Measurements from ENCODE around the gene PARG.
"Not testable (repeated sequence)": the region's sequence is repeated elsewhere in the genome, so short reads cannot be mapped to it uniquely, and the experiment has no call there.

The PARG gene

DNA sequence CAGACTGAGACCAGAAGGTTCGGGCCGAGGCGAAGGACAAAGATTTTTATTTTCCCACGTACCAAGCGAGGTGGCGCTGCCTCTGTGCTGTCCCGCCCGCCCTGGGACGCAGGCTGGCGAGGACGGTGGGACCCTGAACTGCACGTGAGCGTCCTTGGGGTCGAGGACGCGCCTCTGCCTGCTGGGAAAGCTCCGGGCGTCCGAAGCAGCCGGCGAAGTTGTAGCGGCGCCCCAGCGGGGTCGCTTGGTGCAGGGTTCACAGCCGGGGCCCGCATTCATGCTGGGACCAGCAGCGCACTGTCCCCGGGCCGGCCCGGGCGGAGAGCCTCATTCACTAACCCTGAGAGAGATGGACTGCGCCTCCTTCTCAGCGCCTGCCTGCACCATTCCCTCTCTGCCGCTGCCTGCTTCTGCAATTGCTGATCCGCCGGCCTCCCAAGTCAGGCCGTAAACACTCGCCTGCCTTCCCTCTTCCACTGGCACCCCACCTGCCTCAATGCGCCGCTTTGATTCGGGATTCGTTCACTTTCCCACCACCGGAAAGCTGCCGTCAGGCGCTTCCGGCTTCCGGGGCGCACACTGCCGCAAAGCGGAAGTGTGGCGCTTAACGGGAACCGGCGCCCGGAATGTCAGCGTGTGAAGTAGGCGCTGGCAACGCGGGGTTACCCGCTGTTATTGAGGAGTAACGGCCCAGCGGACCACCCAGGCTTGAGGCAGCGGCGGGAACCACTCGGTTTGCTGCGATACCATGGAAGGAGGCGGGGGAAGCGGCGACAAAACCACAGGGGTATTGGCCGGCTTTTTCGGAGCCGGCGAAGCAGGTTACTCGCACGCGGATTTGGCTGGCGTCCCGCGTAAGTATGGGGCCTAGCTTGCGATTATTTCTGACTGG lies at the start of gene PARG, which contains the start of gene TIMM23B:
Gene PARG, minus strand, starts transcription at position 581 of the 892 bp plus-strand sequence. Its CDS starts 302 bp downstream, at position 279.
Gene TIMM23B, plus strand, starts transcription at position 607 of the 892 bp plus-strand sequence. Its CDS starts 142 bp downstream, at position 749.
- peak; percentile 45 to 80 for DNase-seq

DNA sequence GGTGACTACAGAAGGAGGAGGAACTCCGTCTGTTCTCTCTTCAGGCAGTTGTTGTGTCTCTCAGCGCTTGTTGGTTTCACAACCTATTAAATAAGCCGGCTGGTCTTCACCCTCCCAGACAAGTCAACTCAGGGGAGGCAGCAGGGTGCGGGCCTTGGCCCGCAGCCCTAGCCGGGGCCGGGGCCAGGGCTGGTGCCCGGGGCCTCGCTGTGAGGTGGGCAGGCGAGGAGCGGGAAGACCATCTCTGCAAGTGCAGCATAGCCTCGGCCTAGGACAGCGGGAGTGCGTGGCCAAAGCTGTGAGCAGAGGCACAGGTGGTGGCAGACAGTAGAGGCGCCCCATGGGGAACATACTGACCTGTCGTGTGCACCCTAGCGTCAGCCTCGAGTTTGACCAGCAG lies 46.5 kb upstream of the PARG start, which contains the start of gene AGAP6:
Gene AGAP6, plus strand, starts transcription at position 31 of the 400 bp plus-strand sequence. Its CDS starts 310 bp downstream, at position 341.
- not testable (repeated sequence) for DNase-seq

DNA sequence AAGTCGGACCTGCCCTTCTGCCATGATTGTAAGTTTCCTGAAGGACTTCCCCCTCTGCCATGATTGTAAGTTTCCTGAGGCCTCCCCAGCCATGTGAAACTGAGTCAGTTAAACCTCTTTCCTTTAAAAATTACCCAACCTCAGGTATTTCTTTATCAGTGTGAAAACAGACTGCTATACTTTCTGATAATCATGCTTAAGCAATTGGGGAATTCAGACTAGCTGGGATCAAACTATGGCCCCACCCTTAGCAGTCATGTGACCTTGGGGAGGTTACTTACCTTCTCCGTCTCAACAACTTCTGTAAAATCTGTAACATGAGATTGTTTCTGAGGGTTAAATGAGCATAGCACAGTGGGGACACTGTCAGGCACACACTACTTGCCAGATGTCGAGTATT lies 45.4 kb upstream of the PARG start:
- DNase-seq: not testable (repeated sequence)

DNA sequence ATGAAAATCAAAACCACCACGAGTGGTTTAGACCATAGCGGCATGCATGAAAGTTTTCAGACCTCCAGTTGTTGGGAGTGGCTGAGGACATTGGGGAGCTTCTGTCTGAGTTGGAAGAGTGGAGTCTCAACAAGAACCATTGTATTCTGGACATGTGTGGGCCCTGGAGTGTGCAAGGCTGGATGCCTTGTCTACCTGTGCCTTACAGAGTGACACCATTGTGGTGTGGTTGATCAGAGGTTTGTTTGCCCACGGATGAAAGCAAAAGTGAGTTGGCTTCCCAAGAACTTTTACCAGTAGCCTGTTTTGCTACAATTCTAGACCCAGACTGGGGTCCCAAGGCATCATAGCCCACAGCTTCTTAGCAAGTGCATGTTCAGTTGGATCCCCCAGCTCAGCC lies 35.9 kb upstream of the PARG start:
- not testable (repeated sequence) for DNase-seq

DNA sequence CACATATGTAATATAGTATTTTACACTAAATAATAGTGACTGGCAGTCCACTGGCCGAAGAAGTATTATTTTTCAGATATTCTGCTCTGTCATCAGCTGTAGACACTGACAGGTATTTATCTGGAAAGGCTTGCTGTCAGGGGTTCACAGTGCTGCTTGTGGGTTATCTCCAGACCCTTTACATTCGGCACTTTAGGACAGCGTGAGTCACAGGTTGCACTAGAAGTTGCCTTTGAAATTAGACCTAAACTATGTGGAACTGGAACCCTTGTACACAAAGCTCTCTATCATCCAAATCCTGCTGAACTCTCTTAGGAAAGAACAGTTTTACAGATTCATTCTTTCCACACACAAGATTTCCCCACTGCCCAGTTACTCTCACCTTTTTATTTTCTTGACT lies 30.3 kb upstream of the PARG start:
- DNase-seq: not testable (repeated sequence)

DNA sequence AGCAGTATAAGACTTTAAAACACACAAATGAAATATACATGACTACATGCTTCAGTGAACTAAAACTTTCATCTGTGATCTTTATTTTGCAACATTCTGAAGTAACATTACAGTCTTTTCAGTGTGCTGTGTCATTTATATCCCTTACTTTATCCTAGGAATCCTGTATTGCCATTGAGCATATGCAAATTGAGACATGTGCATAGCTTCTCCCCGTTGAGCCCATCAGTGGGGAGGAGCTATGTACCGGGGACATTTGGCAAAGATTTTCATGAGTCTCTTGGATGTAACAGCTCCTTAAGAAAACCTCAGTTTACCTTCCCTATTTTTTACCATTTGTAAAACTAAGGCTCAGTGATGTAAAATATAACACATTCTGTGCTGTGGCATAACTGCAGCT lies 29.6 kb upstream of the PARG start:
- not testable (repeated sequence) for DNase-seq

DNA sequence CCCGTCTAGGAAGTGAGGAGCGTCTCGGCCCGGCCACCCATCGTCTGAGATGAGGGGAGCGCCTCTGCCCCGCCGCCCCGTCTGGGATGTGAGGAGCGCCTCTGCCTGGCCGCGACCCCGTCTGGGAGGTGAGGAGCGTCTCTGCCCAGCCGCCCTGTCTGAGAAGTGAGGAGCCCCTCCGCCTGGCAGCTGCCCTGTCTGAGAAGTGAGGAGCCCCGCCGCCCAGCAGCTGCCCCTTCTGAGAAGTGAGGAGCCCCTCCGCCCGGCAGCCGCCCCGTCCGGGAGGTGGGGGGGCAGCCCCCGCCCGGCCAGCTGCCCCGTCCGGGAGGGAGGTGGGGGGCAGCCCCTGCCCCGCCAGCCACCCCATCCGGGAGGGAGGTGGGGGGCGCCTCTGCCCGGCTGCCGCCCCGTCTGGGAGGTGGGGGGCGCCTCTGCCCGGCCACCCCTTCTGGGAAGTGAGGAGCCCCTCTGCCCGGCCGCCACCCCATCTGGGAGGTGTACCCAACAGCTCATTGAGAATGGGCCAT lies 28.6 kb upstream of the PARG start:
- DNase-seq: not testable (repeated sequence)

DNA sequence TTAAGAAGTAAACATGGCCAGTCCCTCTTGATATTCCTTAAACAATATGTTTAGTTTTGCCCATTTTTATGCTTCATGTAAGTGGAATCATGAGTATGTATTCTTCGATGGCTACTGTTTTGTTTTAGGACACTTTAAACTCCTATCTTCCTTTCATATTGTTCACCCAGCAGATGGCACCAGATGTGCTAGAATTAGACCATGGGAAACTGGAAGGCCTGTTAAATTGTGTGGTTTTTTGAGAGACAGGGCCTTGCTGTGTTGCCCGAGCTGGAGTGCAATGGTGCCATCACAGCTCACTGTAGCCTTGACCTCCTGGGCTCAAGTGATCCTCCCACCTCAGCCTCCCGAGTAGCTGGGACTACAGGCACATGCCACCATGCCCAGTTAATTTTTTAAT lies 11.3 kb upstream of the PARG start:
- DNase-seq: peak in 1 of 2 experiments; percentile 8

DNA sequence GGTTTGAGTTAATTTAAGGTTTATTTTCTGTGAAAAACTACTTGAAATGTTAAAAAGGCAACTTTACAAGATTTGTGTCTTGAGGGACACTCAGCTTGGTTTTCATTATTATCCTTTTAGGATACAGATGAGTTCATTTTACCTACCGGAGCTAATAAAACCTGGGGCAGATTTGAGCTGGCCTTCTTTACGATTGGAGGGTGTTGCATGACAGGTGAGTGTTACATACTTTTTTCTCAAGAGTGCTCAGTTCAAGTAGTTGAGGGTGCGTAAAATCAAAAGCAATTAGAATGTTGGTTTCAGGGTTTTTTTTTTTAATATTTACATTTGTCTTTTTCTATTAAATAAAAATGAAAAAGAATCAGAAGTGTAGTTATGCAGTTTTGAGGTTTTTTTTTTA lies 10.2 kb upstream of the PARG start:
- DNase-seq: not testable (repeated sequence)

DNA sequence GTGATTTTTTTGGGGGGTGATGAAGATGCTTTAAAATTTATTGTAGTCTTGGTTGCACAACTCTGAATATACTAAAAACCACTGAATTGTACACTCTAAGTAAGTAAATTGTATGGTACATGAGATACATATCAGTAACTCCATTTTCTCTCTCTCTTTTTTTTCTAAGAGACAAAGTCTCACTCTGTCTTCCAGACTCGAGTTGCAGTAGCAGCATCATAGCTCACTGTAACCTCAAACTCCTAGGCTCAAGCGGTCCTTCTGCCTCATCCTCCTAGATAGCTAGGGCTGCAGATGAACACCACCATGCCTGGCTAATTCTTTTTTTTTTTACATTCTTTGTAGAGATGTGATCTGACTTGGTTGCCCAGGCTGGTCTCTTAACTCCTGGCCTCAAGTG lies 6.9 kb upstream of the PARG start:
- not testable (repeated sequence) for DNase-seq

DNA sequence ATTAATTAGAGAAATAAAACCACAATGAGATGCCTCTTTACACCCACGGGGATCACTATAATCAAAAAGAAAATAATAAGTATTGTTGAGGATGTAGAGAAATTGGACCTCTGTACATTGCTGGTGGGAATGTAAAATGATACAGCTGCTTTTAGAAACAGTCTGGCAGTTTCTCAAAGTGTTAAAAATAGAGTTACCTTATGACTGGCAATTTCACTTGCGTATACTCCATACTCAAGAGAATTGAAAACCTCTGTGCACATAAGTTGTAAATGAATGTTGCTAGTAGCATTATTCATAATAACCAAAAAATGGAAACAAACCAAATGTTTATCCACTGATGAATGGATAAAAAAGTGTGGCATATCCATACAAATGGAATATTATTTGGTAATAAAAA lies 6.3 kb upstream of the PARG start:
- not testable (repeated sequence) for DNase-seq

DNA sequence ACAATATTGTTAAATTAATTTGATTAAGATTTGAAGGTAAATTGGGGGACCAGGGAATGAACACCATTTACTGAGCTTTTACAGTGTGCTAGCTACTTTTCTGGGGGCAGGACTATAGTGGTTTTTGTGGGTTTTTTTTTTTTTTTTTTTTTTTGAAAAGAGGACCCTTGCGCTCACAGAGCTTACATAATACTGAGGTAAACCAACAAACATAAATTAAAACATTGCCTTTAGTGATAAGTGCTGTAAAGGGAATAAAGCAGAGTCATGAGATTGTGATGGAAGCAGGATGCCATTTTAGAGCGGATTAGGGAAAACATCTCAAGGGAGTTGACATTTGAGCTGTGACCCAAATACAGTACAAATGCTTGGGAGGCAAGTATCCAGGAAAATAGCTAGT lies 1.8 kb upstream of the PARG start:
- DNase-seq: not testable (repeated sequence)

DNA sequence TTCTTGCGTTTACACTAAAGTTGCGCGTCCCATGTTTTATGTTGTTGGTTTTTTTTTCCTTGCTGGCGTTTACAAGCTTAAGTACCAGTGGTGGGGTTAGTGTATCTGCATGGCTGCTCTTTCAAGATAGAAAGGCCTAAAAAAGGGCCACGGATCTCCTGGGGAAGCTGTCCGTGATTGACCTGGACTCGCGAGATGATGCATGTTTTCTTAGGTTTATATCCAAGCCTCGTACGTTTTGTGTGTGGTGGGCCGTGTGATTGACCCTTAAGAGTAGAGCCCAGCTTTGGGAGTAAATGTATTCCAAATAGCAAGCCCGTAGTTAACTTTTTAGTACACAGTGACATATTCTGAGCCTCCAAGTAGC lies 495 bp upstream of the PARG start:
- not testable (repeated sequence) for DNase-seq

DNA sequence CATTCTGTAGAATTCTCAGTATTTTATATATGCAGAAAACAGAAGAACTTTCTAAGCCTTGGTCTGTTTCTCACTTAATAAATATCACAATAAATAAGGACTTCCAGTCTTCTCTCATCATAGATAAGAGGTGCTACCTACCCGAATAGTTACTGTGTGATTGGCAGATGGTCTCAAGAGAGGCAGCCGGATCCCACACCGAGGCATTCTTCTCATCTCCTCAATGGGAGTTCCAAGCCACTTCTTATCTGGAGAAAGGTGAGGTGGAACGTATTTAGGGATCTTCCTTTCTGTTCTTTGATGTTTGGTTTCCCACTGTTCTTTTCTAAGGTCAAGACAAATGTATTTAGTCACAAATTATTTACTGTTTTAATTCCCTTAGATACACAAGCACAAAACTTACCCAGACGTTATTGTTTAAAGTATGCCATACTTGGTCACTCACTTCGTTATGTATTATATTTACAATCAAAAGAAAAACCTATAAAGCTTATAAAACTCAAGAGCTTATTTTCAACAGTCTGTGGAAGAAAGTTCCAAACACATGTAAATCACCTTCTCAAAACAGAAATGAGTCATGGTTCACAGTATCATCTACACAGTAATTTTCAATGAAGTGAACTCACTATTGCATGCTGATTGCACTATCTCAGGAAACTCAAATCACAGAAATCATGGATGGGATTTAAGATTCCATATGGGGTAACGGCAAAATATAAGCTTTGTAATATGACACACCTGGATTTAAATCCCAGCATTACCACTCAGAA lies 9.7 kb downstream of the PARG start:
- not testable (repeated sequence) for DNase-seq

DNA sequence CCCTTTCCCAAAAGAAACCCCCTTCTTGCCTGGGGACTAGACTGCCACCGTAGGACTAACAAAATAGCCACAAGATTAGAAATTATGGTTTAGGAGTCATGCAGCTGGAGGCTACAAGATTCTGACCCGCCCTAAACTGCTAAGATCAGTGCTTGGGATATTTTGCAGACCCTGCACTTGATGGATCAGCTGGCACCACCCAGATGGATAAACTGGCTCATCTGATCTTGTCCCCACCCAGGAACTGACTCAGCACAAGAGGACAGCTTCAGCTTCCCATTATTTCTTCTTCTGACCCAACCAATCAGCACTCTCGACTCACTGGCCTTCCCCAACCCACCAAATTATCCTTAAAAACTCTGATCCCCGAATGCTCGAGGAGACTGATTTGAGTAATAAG lies 10.6 kb downstream of the PARG start:
- not testable (repeated sequence) for DNase-seq

DNA sequence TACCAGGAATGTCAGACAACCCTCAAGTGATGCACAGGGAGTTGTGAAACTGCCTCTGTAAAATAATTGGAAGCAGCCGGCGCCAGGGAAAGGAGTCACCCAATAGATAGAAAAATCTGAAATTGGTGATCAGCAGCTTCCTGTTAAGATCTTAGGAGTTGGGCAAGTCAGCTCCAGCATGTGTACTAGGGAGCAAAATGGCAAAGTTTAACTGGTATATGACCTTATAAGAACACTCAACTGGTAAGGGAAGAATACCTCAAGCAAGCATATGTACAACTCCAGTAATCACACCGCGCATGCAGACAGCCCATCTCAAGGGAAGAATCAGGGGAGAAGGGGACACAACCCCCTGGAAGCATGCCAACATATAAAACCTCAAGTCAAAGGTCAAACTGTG lies 18.3 kb downstream of the PARG start:
- not testable (repeated sequence) for DNase-seq

DNA sequence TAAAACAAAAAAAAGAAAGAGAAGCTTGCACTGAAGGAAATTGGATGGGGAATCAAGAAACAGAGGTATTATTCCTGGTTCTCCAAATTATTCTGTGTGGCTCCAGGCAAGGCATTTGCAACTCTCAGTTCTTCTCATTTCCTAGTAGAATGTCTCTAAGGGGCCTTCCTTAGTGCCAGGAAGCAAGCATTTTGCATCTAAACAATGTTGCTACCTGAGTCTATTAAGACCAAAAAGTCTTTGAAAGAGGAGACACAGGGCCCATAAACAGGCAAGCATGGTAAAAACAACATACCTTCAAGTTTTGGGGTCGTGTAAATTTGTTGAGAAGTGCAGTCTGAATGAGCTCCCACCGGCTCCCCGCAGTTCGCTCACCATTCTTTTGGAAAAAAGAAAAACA lies 19.8 kb downstream of the PARG start:
- DNase-seq: not testable (repeated sequence)

DNA sequence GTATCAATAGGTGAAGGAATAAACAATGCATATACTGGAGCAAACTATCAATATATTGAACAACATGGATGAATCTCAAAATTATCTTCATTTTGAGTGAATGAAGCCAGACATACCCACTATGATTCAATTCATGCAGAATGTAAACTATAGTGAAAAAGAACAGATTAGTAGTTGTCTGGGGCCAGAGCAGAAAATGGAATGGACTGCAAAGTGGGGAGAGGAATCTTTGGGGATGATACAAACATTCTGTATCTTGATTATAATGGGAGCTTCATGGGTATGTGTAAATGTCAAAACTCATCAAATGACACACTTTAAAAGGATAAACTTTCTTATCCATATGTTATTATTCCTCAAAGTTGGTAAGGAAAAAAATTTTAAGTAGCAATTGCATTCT lies 23.9 kb downstream of the PARG start:
- DNase-seq: not testable (repeated sequence)

DNA sequence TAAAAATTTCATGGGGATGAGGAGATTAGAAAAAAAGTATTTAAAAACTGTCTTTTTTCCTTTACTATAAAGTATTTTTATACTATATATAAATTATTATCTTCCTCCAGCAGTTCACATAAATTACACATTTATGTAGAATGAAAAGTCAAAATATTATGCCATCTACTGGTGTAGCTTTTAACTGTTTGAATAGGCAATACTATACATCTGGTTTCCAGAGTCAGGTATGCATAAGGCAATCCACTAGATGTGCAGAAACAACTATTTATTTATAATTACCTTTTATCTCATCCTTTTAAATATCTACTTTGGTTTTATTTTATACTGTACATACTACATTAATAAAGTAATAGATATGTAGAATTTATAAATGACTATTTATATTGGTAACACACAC lies 25.4 kb downstream of the PARG start:
- DNase-seq: not testable (repeated sequence)

DNA sequence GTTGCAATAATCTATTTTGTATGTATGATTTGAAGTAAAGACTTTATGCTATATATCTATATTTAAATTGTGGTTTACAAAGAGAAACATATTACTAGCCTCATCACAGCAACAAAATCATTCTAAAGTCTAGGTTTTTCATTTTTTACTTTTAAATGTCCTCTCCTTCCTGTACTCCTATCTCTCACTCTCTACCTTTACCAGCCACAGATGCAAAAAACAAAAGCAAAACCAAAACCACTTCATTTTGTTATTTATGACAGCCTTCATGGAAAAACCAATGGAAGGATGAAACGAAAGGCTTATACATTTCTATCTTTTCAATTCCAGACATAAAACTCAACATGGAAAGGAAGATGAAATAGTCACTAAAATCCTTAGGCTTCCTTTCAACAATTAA lies 31.5 kb downstream of the PARG start:
- not testable (repeated sequence) for DNase-seq

DNA sequence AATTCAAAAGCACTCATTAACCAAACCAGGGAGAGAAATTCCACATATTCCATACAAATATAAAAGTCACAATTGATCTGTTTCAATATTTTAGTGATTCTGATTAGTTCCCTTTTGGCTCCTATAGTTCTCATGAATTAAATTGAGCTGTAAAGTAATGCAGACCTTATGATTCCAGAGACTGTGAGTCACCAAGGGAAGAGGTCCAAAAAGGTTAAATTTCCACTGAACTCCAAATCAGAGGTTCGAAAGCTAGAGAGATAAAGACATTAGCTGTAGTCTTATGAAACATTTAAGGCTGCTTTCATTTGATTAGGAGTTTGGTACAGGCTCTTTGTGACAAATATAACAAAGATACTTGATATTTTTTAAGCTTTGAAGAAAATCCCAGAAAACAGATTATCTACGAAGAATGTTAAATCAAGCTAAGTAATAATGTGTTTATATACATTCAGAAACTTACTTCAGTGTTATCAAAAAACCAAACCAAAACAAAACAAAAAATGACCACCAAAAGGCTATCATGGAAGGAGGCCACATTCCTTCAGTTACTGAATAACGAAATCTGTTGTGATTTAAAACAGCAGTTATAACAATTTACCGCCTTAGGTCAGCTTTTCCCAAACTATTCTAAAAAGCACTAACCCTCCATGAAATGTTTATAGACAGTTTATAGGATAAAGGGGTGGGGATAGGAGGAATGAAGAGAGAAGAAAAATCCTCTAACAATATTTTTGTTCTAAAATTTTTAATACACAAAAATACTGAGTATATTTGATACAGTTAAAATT lies 33.3 kb downstream of the PARG start:
- DNase-seq: not testable (repeated sequence)

DNA sequence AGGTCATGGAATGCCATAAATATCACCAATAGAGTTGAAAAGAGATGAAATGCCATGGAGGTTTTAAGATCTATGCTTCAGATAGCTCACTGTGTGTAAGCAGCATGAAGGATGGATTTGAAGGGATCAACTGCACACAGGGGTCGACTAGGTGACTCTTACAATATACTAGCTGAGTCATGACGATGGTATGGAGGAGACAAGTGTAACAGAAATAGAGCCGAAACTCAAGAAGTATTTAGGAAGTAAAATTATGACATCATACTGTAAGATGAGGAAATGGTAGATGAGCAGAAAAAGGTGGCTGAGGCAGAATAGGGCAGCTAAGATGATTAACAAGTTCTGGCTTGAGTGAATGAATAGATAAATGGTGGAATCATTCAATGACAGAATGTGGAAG lies 38.0 kb downstream of the PARG start:
- DNase-seq: not testable (repeated sequence)
